Activated T-cell treated with anti-CD3 and anti-CD28 coated beads for 24 hours (primary cell): ENCODE measurements around the gene PSMB9.

Experiments used
- DNase-seq: peaks from one replicate; pipeline ENCODE4 v3.0.0-alpha.2; 2020; ENCODE audit warnings: low read depth

PSMB9 gene

DNA sequence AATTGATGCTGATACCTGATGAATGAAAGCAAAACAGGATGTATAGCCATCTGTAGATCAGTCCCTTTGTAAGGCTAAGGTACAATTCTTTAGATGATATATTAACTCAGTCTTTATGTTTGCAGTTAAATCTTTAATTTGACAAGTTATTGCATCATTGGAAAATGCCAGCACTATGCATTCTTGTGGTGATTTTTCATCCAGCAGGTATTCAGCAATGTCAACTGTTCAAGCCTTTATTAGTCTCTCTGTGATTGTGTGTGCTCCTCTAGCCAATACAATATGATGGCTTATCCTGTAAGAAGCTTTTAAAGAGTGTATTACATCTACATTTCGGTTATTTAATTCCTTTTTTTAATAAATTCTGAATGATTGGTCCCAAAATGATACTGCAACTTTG lies 52.5 kb downstream of the PSMB9 start:
- DNase-seq: no peak

DNA sequence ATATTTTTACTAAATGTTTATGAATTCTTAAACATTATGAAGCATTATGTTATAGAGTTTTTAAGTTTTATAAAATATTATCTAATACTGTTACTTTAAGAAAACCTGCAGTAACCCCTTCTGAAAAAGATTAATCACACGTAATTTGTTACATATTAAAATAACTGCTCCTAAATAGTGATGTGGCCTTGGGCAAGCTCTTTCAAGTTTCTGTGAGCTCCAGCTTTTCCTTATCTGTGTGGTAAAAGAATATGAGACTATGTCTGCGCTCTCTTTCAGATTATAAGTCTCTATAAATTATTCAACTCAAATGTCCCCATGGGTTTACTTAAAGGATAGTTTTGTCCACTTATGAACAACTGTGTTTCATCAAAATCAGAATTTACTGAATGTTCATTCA lies 54.9 kb downstream of the PSMB9 start:
- DNase-seq: no peak
